ENCODE data around the gene DCPS.

DCPS gene

GRCh38 chr11:126328444-126328843, 24.6 kb downstream of the DCPS start:
- no peak for DNase-seq (ENCODE audit: low read depth in 3 of 3)

DNA sequence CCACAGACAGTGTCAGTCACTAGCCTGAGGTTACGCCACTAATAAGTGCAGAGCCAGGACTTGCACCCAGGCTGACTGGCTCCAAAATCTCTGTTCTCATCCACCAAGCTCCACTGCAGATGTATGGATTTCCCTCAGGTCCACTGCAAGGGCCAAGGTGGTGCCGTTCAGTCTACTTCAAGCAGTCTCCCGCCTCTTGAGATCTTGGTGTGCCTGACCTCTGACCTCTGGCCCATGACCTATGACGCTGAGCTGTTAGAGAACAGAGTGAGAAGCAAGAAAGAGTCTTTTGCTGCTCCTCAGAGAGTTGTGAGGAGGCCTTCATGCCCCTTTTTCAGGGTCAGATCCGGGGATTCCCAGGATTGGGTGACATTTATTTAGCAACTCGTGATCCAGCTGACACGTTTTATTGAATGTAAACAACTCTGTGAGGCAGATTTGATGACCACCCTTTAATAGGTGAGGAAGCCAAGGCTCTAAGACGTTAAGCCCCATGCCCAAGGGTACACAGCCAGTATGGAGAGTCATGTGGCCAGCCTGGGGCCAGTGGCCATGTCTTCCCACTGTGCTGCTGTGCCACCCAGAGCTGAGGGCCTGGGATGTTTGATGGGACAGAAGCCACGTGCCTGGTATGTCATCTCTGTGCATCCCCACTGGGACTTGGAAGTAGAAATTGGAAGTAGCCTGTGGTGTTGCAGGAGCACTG, 25.2 kb downstream of the DCPS start:
- no peak for DNase-seq (ENCODE audit: low read depth in 3 of 3)

- DNase-seq (ENCODE audit: low read depth in 3 of 3): no peak
These were observed 25.9 kb downstream of the DCPS start for GRCh38 chr11:126329644-126330211.

DNA sequence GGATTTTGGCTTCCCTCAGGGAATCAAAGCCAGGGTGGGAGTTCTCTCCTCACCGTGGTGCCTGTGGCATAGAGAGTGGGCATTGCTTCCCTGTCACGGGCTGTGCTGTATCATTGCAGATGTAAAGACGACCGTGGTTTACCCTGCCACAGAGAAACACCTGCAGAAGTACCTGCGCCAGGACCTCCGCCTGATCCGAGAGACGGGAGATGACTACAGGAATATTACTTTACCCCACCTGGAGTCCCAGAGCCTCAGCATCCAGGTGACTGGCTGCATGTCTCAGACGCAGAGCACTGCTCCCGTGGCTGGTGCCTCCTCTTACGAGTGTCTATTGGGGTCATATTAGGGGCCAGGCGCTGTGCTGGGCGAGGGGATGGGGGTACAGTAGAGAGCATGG, 27.4 kb downstream of the DCPS start:
- no peak for DNase-seq (ENCODE audit: low read depth in 3 of 3)

GRCh38 chr11:126332221-126332711, 28.4 kb downstream of the DCPS start:
- DNase-seq (ENCODE audit: low read depth in 3 of 3): no peak

- no peak for DNase-seq (ENCODE audit: low read depth in 3 of 3)
These were observed 29.3 kb downstream of the DCPS start for GRCh38 chr11:126333142-126333541.

GRCh38 chr11:126334659-126335462, 31.0 kb downstream of the DCPS start:
- DNase-seq (ENCODE audit: low read depth in 3 of 3): no peak

GRCh38 chr11:126335463-126335760, 31.6 kb downstream of the DCPS start:
- no peak for DNase-seq (ENCODE audit: low read depth in 3 of 3)

GRCh38 chr11:126336138-126336541, 32.3 kb downstream of the DCPS start:
- DNase-seq (ENCODE audit: low read depth in 3 of 3): no peak

DNA sequence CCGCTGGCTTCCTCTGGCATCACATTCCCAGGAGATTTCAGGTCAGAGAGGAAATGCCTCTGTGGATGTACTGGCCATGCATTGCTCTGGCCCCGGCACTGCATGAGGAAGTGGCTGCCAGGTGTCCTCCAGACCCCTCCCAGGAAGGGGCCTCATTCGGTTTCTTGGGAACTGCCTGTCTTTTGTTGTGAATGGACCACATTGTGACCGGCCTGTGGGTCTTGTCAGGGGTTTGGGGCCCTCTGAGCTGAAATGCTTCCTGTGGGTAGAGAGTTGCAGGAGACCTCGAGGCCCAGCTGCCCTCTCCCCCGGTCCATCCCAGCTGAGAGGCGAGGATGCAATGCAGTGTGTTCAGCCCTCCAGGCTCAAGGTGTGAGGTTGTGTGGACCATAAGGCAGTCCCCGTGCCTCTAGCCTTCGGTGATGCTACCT, 32.8 kb downstream of the DCPS start:
- no peak for DNase-seq (ENCODE audit: low read depth in 3 of 3)

DNA sequence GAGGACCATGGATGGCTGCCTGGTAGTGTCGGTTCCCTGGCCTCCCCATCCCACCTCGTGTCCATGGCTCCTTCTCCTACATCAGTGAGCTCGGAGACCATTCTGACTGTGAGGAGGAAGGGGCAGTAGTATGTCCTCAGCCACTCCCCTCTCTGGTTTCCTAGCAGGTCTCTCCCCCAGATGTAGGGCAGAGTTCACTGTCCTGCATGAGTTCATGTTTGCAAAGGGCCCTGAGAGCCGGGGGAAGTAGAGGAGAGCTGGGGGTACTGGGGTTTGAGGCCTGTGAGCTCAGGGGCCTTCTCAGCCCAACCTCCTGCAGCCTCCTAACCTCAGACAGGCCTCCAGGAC, 33.2 kb downstream of the DCPS start:
- DNase-seq (ENCODE audit: low read depth in 3 of 3): no peak

- no peak for DNase-seq (ENCODE audit: low read depth in 3 of 3)
These were observed 33.8 kb downstream of the DCPS start for GRCh38 chr11:126337474-126338241.

- DNase-seq (ENCODE audit: low read depth in 3 of 3): no peak
These were observed 34.6 kb downstream of the DCPS start for GRCh38 chr11:126338346-126339055.

GRCh38 chr11:126339073-126339862, 35.4 kb downstream of the DCPS start:
- no peak for DNase-seq (ENCODE audit: low read depth in 3 of 3)

DNA sequence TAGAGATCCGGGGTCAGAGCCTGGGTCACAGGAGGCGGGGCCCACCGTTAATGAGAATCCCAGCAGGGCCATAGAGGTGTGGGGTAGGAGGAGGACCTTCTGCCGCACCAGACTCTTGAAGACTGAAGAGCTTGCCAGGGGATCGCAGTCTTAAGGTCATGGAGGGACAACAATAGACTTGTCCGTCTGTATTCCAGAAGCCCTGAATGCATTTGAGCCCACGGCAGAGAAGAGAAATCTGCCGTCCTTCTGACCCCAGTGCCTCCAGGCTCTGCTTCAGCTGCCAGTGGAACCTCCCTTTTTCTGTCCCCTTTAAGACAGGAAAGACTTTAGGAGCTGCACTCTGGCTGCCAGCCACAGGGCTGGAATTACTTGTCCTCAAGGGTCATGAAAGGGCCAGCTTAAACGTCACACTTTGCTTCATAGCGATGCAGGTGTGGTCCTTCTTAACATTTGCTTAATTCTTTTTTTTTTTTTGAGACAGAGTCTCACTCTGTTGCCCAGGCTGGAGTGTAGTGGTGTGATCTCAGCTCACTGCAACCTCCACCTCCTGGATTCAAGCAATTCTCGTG, 36.1 kb downstream of the DCPS start:
- no peak for DNase-seq (ENCODE audit: low read depth in 3 of 3)

DNA sequence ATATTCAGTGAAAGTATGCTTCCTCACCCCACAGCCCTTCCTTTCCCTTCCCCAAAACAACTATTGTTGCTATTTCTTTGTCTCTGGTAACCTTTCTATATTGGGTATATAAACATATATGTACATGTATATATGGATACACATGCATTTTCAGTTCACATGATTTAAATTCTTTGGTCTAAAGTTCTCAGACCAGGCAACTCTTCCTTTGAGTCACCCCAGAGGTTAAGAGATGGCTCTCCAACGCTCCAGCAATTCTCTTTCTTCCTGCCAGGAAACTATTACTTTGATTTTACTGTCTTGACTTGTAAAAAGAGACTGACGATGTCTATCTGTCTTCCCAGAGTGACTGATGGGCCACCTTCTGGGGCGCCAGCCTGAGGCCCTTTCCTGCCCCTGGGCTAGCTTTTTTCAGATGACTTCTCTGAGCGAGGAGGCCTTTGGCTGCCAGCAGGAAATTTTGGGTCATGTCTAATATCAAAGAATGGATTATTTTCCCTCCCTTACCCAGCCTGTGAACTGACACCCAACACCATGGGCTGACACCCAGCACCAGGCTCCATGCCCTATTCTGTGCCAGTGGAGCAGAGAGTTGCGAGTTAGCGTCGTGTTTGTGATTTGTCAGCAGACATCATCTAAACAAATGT, 37.2 kb downstream of the DCPS start:
- DNase-seq (ENCODE audit: low read depth in 3 of 3): no peak

- DNase-seq (ENCODE audit: low read depth in 3 of 3): no peak
These were observed 37.9 kb downstream of the DCPS start for GRCh38 chr11:126341760-126342161.

GRCh38 chr11:126343051-126343450, 39.2 kb downstream of the DCPS start:
- DNase-seq (ENCODE audit: low read depth in 3 of 3): no peak

DNA sequence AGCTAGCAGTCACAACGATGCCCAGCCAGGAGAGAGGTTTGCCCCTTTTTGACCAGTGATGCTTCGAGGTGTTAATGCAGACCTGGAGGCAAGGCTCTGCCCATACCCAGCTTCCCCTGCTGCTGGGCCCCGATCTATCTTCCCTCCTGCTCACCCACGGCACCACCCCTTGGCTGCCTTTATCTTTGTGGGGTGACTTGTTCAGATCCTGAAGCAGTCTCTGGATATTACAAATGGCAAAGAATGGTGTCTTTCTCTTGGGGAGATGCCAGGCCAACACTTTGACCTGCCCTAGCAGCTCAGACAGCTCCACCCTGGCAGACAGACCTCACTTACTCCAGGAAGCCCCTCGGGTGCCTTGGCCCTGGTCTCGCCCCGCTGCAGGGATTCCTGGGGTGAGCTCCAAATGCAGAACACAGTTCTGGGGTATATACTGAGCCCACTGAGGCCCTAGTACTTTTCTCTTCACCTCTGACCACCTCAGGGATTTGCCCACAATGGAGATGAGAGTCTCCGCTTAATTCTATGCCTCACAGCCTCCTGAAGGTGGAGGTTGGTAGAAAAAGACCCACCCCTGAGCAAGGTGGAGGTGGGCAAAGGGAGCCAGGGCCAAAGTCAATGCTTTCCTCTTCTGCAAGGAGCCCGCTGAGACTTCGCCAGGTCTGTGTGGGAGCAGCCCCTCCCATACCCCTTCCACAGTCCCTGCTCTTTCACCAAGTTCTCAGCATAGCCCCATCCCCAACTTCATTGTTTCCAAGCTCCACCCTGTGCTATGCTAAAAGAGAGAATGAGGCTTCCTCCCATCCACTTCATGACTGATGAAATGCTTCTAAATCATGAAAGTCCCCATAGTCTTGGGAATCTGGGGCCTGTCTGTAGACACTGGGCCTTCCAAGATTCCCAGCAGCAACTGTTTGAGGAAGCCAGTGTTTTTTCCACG, 40.6 kb downstream of the DCPS start:
- no peak for DNase-seq (ENCODE audit: low read depth in 3 of 3)
